Loucy (cell line): Measurements from ENCODE around the gene SLC7A1.

Experiments
- H2AFZ ChIP-seq: fragments of 200-600 bp; sonication (generic); 2 replicates; pipeline ENCODE4 v1.6.0; 2016; ENCODE audit warnings: antibody characterized with exemption, mild to moderate bottlenecking, low read length, moderate library complexity
- H3F3A ChIP-seq: fragments of 200-600 bp; 2 replicates; pipeline ENCODE4 v1.6.0; 2016; ENCODE audit warnings: antibody characterized with exemption, low read depth, mild to moderate bottlenecking
- H3K27me3 ChIP-seq: fragments of 200-600 bp; sonication (generic); 2 replicates; pipeline ENCODE4 v1.6.1; 2014; ENCODE audit warnings: low read length, mild to moderate bottlenecking; ENCODE audit not compliant: insufficient read depth, poor library complexity, severe bottlenecking
- H3K36me3 ChIP-seq: fragments of 200-600 bp; sonication (generic); 2 replicates; pipeline ENCODE4 v1.6.1; 2016; ENCODE audit warnings: low read length; ENCODE audit not compliant: insufficient read depth
- H3K4me1 ChIP-seq: fragments of 200-600 bp; sonication (generic); 2 replicates; pipeline ENCODE4 v1.5.1; 2014; ENCODE audit warnings: low read length, mild to moderate bottlenecking; ENCODE audit not compliant: insufficient read depth, poor library complexity, severe bottlenecking
- H3K4me2 ChIP-seq: fragments of 200-600 bp; sonication (generic); 2 replicates; pipeline ENCODE4 v1.6.0; 2014; ENCODE audit warnings: antibody characterized with exemption, low read length, low read depth, mild to moderate bottlenecking; ENCODE audit not compliant: poor library complexity, severe bottlenecking
- H3K4me3 ChIP-seq: fragments of 200-600 bp; sonication (generic); 2 replicates; pipeline ENCODE4 v1.5.1; 2014; ENCODE audit warnings: low read length, mild to moderate bottlenecking, mixed read lengths; ENCODE audit not compliant: poor library complexity, severe bottlenecking
- H3K79me2 ChIP-seq: fragments of 200-600 bp; sonication (generic); 2 replicates; pipeline ENCODE4 v1.6.1; 2014; ENCODE audit warnings: low read length; ENCODE audit not compliant: insufficient read depth
- H3K9ac ChIP-seq: fragments of 200-600 bp; sonication (generic); 2 replicates; pipeline ENCODE4 v1.6.0; 2014; ENCODE audit warnings: mild to moderate bottlenecking, low read depth, low read length, moderate library complexity; ENCODE audit not compliant: poor library complexity, severe bottlenecking
- H3K9me2 ChIP-seq: fragments of 200-600 bp; sonication (generic); replicated peaks from 2 replicates; pipeline ENCODE4 v1.6.1; 2016; ENCODE audit warnings: low read depth, low read length, mixed read lengths
- H3K9me3 ChIP-seq: fragments of 200-600 bp; sonication (generic); 2 replicates; pipeline ENCODE4 v1.6.1; 2014; ENCODE audit warnings: mild to moderate bottlenecking, antibody characterized with exemption, low read length, low read depth; ENCODE audit not compliant: insufficient read depth
- H4K20me1 ChIP-seq: fragments of 200-600 bp; sonication (generic); 2 replicates; pipeline ENCODE4 v1.6.0; 2014; ENCODE audit warnings: antibody characterized with exemption, low read length, mild to moderate bottlenecking; ENCODE audit not compliant: insufficient read depth, poor library complexity, severe bottlenecking
- CTCF ChIP-seq: fragments of 200-600 bp; sonication (generic); conservative IDR thresholded peaks from 2 replicates; pipeline ENCODE4 v1.5.1; 2014; ENCODE audit warnings: mild to moderate bottlenecking, antibody characterized with exemption, low read length
- EZH2phosphoT487 ChIP-seq: fragments of 200-600 bp; IDR thresholded peaks from 2 replicates; pipeline ENCODE4 v1.6.1; 2018; ENCODE audit warnings: antibody characterized with exemption, mild to moderate bottlenecking, moderate library complexity, borderline replicate concordance

SLC7A1 gene

GRCh38 chr13:29589234-29589633, 6.3 kb downstream of the SLC7A1 start:
- Histone ChIP-seq H2AFZ (no peak overlapping the region), H3K79me2 (peaks cover 100% of the 10 kb centered on the region), H3F3A (no peaks in the 10 kb centered on the region), H3K9me3 (no peaks in the 10 kb centered on the region), H3K27me3 (no peaks in the 10 kb centered on the region), H3K9me2 (no peaks in the 10 kb centered on the region), H3K4me3 (no peak overlapping the region), H3K36me3 (no peaks in the 10 kb centered on the region; the same call in 1 of the 2 replicates), H3K4me1 (peaks cover 57% of the 10 kb centered on the region), H3K9ac (no peak overlapping the region), H4K20me1 (peaks cover 96% of the 10 kb centered on the region), H3K4me2 (peak overlapping the region; percentile 96)
- TF ChIP-seq EZH2phosphoT487: no peak

- no peaks in the 10 kb centered on the region for H3K9me3 ChIP-seq
- H3K9ac ChIP-seq: no peak overlapping the region
- peaks cover 42% of the 10 kb centered on the region for H3K4me1 ChIP-seq
- no peaks in the 10 kb centered on the region for H3K9me2 ChIP-seq
- no peaks in the 10 kb centered on the region; the same call in 1 of the 2 replicates for H3K36me3 ChIP-seq
- peak overlapping the region; percentile 10 for H3K4me2 ChIP-seq
- no peaks in the 10 kb centered on the region for H3F3A ChIP-seq
- no peaks in the 10 kb centered on the region for H3K27me3 ChIP-seq
- H3K4me3 ChIP-seq: no peak overlapping the region
- TF ChIP-seq EZH2phosphoT487: no peak
- TF ChIP-seq CTCF: no peak
- H2AFZ ChIP-seq: no peak overlapping the region
- H4K20me1 ChIP-seq: peaks cover 96% of the 10 kb centered on the region
- peaks cover 100% of the 10 kb centered on the region for H3K79me2 ChIP-seq
Observed at GRCh38 chr13:29587645-29588044, 7.8 kb downstream of the SLC7A1 start.

DNA sequence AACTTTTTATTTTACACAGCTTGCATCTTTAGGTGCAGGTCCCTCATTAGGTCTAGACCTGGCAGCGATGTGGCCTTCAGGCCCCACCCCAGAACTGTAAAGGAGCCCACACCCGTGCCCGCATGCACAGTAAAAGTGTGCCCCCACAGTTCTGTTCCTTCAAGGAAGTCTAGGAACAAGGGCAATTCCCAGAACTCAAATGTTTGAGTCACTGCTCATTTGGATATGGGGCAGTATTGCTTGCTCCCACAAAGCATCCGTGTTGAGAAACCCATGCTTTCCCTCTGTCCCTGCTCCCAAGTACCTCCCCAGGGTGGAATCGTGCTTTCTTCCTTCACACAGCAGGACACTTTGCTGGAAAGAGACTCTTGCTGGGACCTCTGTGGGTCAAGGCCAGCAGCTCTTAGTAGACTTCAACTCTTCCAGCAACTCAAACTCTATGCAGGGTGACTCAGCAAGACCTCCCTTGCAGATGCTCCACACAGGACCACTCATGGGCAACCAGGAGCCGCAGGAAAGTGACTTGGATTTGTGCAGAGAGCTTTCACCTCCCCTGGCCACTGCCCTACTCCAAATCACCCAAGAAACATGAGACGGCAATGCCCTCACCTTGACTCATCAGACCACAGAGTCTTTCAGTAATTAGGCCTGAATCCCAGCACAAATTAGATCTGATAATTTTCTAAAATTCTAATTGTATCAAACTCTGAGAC, 12.3 kb downstream of the SLC7A1 start:
- no peak overlapping the region for H3K9ac ChIP-seq
- H3K9me2 ChIP-seq: no peaks in the 10 kb centered on the region
- no peaks in the 10 kb centered on the region for H3F3A ChIP-seq
- peaks cover 3% of the 10 kb centered on the region; the same call in 1 of the 2 replicates for H3K36me3 ChIP-seq
- H3K9me3 ChIP-seq: no peaks in the 10 kb centered on the region
- H3K4me1 ChIP-seq: peaks cover 11% of the 10 kb centered on the region
- H2AFZ ChIP-seq: no peak overlapping the region
- H3K4me2 ChIP-seq: no peak overlapping the region
- no peak overlapping the region for H3K4me3 ChIP-seq
- peaks cover 100% of the 10 kb centered on the region for H3K79me2 ChIP-seq
- H4K20me1 ChIP-seq: peaks cover 94% of the 10 kb centered on the region
- no peaks in the 10 kb centered on the region for H3K27me3 ChIP-seq
- no peak for TF ChIP-seq EZH2phosphoT487
- TF ChIP-seq CTCF: no peak

DNA sequence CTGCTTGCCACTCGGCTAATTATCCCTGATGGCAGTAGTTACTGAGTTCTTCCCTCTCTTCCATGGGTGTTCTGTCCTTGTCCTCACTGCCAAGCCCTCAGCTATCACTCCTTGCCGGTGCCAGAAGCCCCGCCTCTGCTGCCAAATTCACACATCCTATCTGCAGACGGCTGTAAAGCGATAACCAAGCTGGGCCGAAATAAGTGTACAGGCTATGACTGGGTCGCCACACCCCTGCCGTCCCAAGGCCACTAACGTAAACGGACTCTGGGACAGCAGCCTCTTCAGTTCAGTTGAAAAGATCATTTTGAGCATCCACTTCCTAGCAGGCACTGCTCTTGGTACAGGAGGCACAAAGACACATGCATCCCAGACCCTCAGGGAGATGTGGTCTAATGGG, 13.3 kb downstream of the SLC7A1 start:
- Histone ChIP-seq H3K9me3 (no peaks in the 10 kb centered on the region), H3K27me3 (no peaks in the 10 kb centered on the region), H4K20me1 (peaks cover 94% of the 10 kb centered on the region), H2AFZ (no peak overlapping the region), H3K9me2 (no peaks in the 10 kb centered on the region), H3K9ac (no peak overlapping the region), H3K36me3 (0 out of 2 replicates have a peak, but pooled peaks cover 3% of the 10 kb centered on the region), H3K4me1 (peaks cover 10% of the 10 kb centered on the region), H3K79me2 (peaks cover 100% of the 10 kb centered on the region), H3F3A (no peaks in the 10 kb centered on the region), H3K4me2 (no peak overlapping the region), H3K4me3 (no peak overlapping the region)
- TF ChIP-seq CTCF: no peak
- TF ChIP-seq EZH2phosphoT487: no peak
